B cell (primary cell): Measurements from ENCODE around the gene CCNA2. TPM values are rescaled to one million over a fixed set of nuclear protein-coding genes. Genes with fewer than 3 reads are reported as not detected.

Experiments
- ATAC-seq: fragments of 200-7000 bp; cut with Tn5 transposase; one replicate; pipeline ENCODE4 v1.10.0; 2021; ENCODE audit warnings: low read depth, mild to moderate bottlenecking, moderate number of reproducible peaks, moderate library complexity
- CTCF ChIA-PET: fragments of 350-600 bp; sonication (Branson Sonifier 250); formaldehyde crosslinking; loops from one replicate; lab custom pipeline; 2021; ENCODE audit warnings: antibody characterized with exemption, inconsistent platforms; lab: Charles Lee
- POLR2A ChIA-PET: fragments of 350-600 bp; sonication (Branson Sonifier 250); formaldehyde crosslinking; loops from one replicate; lab custom pipeline; 2021; ENCODE audit warnings: antibody characterized with exemption; lab: Charles Lee
- DNase-seq: peaks from one replicate; pipeline ENCODE4 v3.0.0; 2013
- H2AFZ ChIP-seq: 2 replicates; pipeline ENCODE4 v1.6.1; 2012; ENCODE audit warnings: mild to moderate bottlenecking, low read depth, low read length; ENCODE audit not compliant: insufficient read depth, poor library complexity, severe bottlenecking
- H3K27ac ChIP-seq, 2 donors: 1 replicate in 1 of 2; 2 replicates in 1 of 2; pipeline ENCODE4 v1.5.1; 2012 to 2013; ENCODE audit warnings: low read length in 2 of 2, mild to moderate bottlenecking in 2 of 2, moderate library complexity in 1 of 2
- H3K27me3 ChIP-seq, 4 experiments: fragments of 200-600 bp in 1 of 4; sonication (generic) in 1 of 4; replicated peaks in 1 of 4; 1 replicate in 2 of 4; 2 replicates in 2 of 4; pipeline versions ENCODE4 v1.6.1 to v1.7.0; 2013 to 2016; ENCODE audit warnings: low read length in 3 of 4, mild to moderate bottlenecking in 2 of 4, mixed read lengths in 1 of 4, moderate library complexity in 1 of 4; ENCODE audit not compliant: insufficient read depth in 4 of 4, control insufficient read depth in 3 of 4; ENCODE audit errors: control extremely low read depth in 1 of 4
- H3K36me3 ChIP-seq, 2 experiments: replicated peaks in 1 of 2; 1 replicate in 1 of 2; 2 replicates in 1 of 2; pipeline versions ENCODE4 v1.6.1 to v1.7.1; 2013; ENCODE audit warnings: low read length in 1 of 2; ENCODE audit not compliant: insufficient read depth in 2 of 2, control insufficient read depth in 1 of 2; ENCODE audit errors: control extremely low read depth in 1 of 2, extremely low read depth in 1 of 2
- H3K4me1 ChIP-seq, 2 donors: fragments of 200-600 bp in 1 of 2; sonication (generic) in 1 of 2; 1 replicate in 1 of 2; 2 replicates in 1 of 2; pipeline versions ENCODE4 v1.5.1 to v1.6.1; 2013 to 2017; ENCODE audit warnings: low read length in 2 of 2; ENCODE audit not compliant: control insufficient read depth in 2 of 2, insufficient read depth in 2 of 2
- H3K4me2 ChIP-seq: replicated peaks from 2 replicates; pipeline ENCODE3; 2012; ENCODE audit warnings: mild to moderate bottlenecking, low read depth, low read length; ENCODE audit not compliant: poor library complexity, severe bottlenecking
- H3K4me3 ChIP-seq, 5 experiments: fragments of 200-600 bp in 1 of 5; sonication (generic) in 1 of 5; 1 replicate in 3 of 5; 2 replicates in 2 of 5; pipeline versions ENCODE4 v1.5.1 to v1.7.0; 2011 to 2016; ENCODE audit warnings: low read length in 4 of 5, mild to moderate bottlenecking in 4 of 5, low read depth in 2 of 5, control low read depth in 1 of 5, moderate library complexity in 1 of 5; ENCODE audit not compliant: insufficient read depth in 1 of 5; ENCODE audit errors: control extremely low read depth in 1 of 5, extremely low read depth in 1 of 5
- H3K79me2 ChIP-seq: fragments of 200-600 bp; sonication (generic); one replicate; pipeline ENCODE4 v1.6.0; 2016; ENCODE audit warnings: low read length; ENCODE audit not compliant: control insufficient read depth, insufficient read depth
- H3K9ac ChIP-seq: fragments of 200-600 bp; sonication (generic); 2 replicates; pipeline ENCODE4 v1.6.1; 2017; ENCODE audit warnings: mild to moderate bottlenecking, low read length, moderate library complexity
- H3K9me3 ChIP-seq, 3 donors: one replicate each; pipeline versions ENCODE4 v1.6.1 to v1.7.1; 2013; ENCODE audit warnings: low read length in 2 of 3; ENCODE audit not compliant: control insufficient read depth in 2 of 3, insufficient read depth in 1 of 3; ENCODE audit errors: control extremely low read depth in 1 of 3
- H4K20me1 ChIP-seq: 2 replicates; pipeline ENCODE4 v1.6.0; 2012; ENCODE audit warnings: mild to moderate bottlenecking, low read length; ENCODE audit not compliant: insufficient read depth, control insufficient read depth, poor library complexity, severe bottlenecking
- H3K27ac Mint-ChIP-seq: one replicate; pipeline ENCODE4 v1.8.0; 2021; ENCODE audit warnings: mixed read lengths
- H3K27me3 Mint-ChIP-seq: one replicate; pipeline ENCODE4 v1.8.0; 2021; ENCODE audit warnings: mixed read lengths
- H3K4me1 Mint-ChIP-seq: one replicate; pipeline ENCODE4 v1.8.0; 2021; ENCODE audit warnings: mixed read lengths
- H3K4me3 Mint-ChIP-seq: one replicate; pipeline ENCODE4 v1.8.0; 2021; ENCODE audit warnings: mixed read lengths
- H3K9me3 Mint-ChIP-seq: one replicate; pipeline ENCODE4 v1.8.0; 2022; ENCODE audit warnings: mixed read lengths; ENCODE audit not compliant: insufficient read depth
- EZH2 ChIP-seq: IDR thresholded peaks from 2 replicates; pipeline ENCODE4 v1.6.1; 2012; ENCODE audit warnings: borderline replicate concordance, low read depth, mild to moderate bottlenecking, moderate library complexity, low read length; ENCODE audit not compliant: insufficient read depth, poor library complexity, severe bottlenecking
- WGBS: methylation state at CpG from one replicate; pipeline ENCODE4 v1.1.5; 2013; ENCODE audit warnings: missing lambda C conversion rate; ENCODE audit not compliant: insufficient coverage; 5-methylcytosine and 5-hydroxymethylcytosine counted together
- intact Hi-C: fragments of 100-400 bp; cut with micrococcal nuclease; formaldehyde crosslinking; loops from one replicate; pipeline ENCODE4 v1.10.0; 2022
- polyA plus RNA-seq: library from polyadenylated mRNA; depleted of rRNA; stranded (reverse); fragments of >200 nt; gene quantifications from 2 replicates; pipeline ENCODE4 v1.2.3, GENCODE V29; 2012
- total RNA-seq, 2 donors: library from RNA; stranded (reverse); fragments of 120-200 nt in 1 of 2; gene quantifications; 1 replicate in 1 of 2; 2 replicates in 1 of 2; pipeline versions ENCODE4 v1.2.3 to v1.2.4, GENCODE V29; 2013 to 2022
- TF ChIP-seq, protein P1 (sequence below): fragments of 200-600 bp; IDR thresholded peaks from one replicate; pipeline ENCODE4 v1.8.0; 2022; ENCODE audit warnings: antibody characterized with exemption, mild to moderate bottlenecking

The CCNA2 gene
- total and polyA plus RNA-seq, 2 donors (not counting 1 experiment from before 2014, with no cell fraction given) = 0.84 to 0.94 TPM

DNA sequence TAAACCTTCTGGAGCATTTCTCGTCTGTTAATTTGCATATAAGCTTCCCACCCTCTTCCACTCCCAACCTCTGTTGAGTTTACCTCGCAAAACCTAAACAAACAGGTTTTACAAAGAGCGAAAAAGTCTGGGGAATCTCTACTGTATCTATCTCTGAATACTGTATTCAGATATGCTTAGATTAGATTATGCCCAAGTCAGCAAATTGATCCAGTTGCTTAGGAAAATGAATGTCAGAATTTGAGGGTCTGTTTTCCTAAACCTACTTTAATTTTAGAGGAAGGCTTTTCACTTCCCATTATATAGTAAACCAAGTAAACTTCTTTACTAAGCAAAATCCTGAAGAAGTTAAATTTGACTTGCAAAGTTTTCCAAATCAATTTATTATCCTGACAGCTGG lies 6.7 kb downstream of the CCNA2 start:
- Histone ChIP-seq H3K9ac (no peak overlapping the region), H3K79me2 (no peaks in the 10 kb centered on the region), H3K27me3 (no peaks in the 10 kb centered on the region)

DNA sequence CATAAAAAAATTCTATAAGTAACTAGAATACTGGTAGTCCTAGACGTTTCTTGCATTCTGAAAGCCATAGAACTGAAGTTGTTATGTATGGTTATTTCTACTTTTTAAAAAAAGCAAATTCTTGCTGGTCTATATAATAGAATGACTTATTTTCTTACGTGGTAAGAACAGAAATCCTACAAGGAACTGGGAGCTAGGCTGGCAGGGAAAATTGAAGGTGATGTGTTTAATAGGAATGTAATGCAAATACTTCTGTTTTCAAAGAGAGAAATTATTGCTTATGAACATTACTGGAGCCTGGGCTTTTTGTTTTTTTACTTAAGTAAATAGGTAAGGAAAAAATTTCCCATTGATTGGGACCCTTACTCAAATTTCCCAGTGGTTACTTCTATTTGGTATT lies 8.9 kb downstream of the CCNA2 start:
- ChIA-PET CTCF (no interaction called here), POLR2A (no interaction called here)
- no peaks in the 10 kb centered on the region for H3K27me3 ChIP-seq
- H3K79me2 ChIP-seq = no peaks in the 10 kb centered on the region
- TF ChIP-seq EZH2 = no peak
- TF ChIP-seq, protein P1, sequence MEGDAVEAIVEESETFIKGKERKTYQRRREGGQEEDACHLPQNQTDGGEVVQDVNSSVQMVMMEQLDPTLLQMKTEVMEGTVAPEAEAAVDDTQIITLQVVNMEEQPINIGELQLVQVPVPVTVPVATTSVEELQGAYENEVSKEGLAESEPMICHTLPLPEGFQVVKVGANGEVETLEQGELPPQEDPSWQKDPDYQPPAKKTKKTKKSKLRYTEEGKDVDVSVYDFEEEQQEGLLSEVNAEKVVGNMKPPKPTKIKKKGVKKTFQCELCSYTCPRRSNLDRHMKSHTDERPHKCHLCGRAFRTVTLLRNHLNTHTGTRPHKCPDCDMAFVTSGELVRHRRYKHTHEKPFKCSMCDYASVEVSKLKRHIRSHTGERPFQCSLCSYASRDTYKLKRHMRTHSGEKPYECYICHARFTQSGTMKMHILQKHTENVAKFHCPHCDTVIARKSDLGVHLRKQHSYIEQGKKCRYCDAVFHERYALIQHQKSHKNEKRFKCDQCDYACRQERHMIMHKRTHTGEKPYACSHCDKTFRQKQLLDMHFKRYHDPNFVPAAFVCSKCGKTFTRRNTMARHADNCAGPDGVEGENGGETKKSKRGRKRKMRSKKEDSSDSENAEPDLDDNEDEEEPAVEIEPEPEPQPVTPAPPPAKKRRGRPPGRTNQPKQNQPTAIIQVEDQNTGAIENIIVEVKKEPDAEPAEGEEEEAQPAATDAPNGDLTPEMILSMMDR = no peak
- no peaks in the 10 kb centered on the region for H4K20me1 ChIP-seq
- intact Hi-C loops = no loop called here
- ATAC-seq (no peak), DNase-seq (no peak)
- H3K9me3 ChIP-seq = no peaks in the 10 kb centered on the region
- H3K9ac ChIP-seq = no peak overlapping the region
- Mint-ChIP-seq H3K27me3 (no peaks in the 10 kb centered on the region), H3K27ac (no peak overlapping the region), H3K4me3 (no peak overlapping the region), H3K9me3 (no peaks in the 10 kb centered on the region), H3K4me1 (no peaks in the 10 kb centered on the region)
- H3K4me2 ChIP-seq = no peak overlapping the region
- H3K4me3 ChIP-seq = no peak overlapping the region
- peaks cover 9 to 71% of the 10 kb centered on the region in 2 experiments for H3K36me3 ChIP-seq
- no peak overlapping the region for H3K27ac ChIP-seq
- WGBS = 100% methylated on average over 1 of the region's 2 CpGs
- H3K4me1 ChIP-seq = no peaks in the 10 kb centered on the region
- H2AFZ ChIP-seq = no peak overlapping the region

More for the DNA sequence above, 6.7 kb downstream of the CCNA2 start:
- Mint-ChIP-seq H3K4me1 (no peaks in the 10 kb centered on the region), H3K27me3 (no peaks in the 10 kb centered on the region), H3K4me3 (no peak overlapping the region), H3K9me3 (no peaks in the 10 kb centered on the region), H3K27ac (no peak overlapping the region)
- WGBS = no CpG with 5 or more reads among the region's 3 CpGs
- ChIA-PET POLR2A (no interaction called here), CTCF (no interaction called here)
- DNase-seq (no peak), ATAC-seq (no peak)
- TF ChIP-seq, protein P1 = no peak
- no peak for TF ChIP-seq EZH2
- no peaks in the 10 kb centered on the region for H3K4me1 ChIP-seq
- H3K9me3 ChIP-seq = no peaks in the 10 kb centered on the region
- no peak overlapping the region for H2AFZ ChIP-seq
- no peaks in the 10 kb centered on the region for H4K20me1 ChIP-seq
- peaks cover 4 to 51% of the 10 kb centered on the region in 2 experiments for H3K36me3 ChIP-seq
- no peak overlapping the region for H3K27ac ChIP-seq
- intact Hi-C loops = no loop called here
- H3K4me2 ChIP-seq = no peak overlapping the region
- H3K4me3 ChIP-seq = no peak overlapping the region
